Measurements from ENCODE around the gene TAS2R42. TPM values are rescaled to one million over a fixed set of nuclear protein-coding genes. Genes with fewer than 3 reads are reported as not detected.

TAS2R42 gene
- total RNA-seq, 1 donor from 2014 or later = not detected

GRCh38 chr12:11174022-11174421, 12.7 kb downstream of the TAS2R42 start:
- Histone ChIP-seq H3K4me1 (ENCODE audit: control insufficient read depth in 3 of 3, insufficient read depth in 3 of 3, low read length in 3 of 3) (peaks cover 7 to 14% (median 11%) of the 10 kb centered on the region in 3 donors), H3K9me3 (ENCODE audit: control insufficient read depth in 3 of 3, low read length in 3 of 3) (no peaks in the 10 kb centered on the region), H3K27me3 (ENCODE audit: control insufficient read depth in 3 of 3, insufficient read depth in 3 of 3, low read length in 3 of 3) (no peaks in the 10 kb centered on the region), H3K27ac (ENCODE audit: low read depth, low read length) (no peak overlapping the region), H3K9ac (ENCODE audit: low read depth in 1 of 3, low read length in 3 of 3) (no peak overlapping the region), H3K4me3 (ENCODE audit: low read length in 3 of 3) (no peak overlapping the region), H3K36me3 (ENCODE audit: control insufficient read depth in 3 of 3, insufficient read depth in 3 of 3, low read length in 3 of 3) (no peaks in the 10 kb centered on the region)

GRCh38 chr12:11171969-11172675, 14.6 kb downstream of the TAS2R42 start:
- H3K9me3 ChIP-seq (ENCODE audit: control insufficient read depth in 3 of 3, low read length in 3 of 3) = no peaks in the 10 kb centered on the region
- peaks cover 7 to 18% (median 13%) of the 10 kb centered on the region in 3 donors for H3K4me1 ChIP-seq (ENCODE audit: control insufficient read depth in 3 of 3, insufficient read depth in 3 of 3, low read length in 3 of 3)
- no peaks in the 10 kb centered on the region for H3K36me3 ChIP-seq (ENCODE audit: control insufficient read depth in 3 of 3, insufficient read depth in 3 of 3, low read length in 3 of 3)
- no peaks in the 10 kb centered on the region for H3K27me3 ChIP-seq (ENCODE audit: control insufficient read depth in 3 of 3, insufficient read depth in 3 of 3, low read length in 3 of 3)
- peak overlapping the region; percentile 89 for H3K27ac ChIP-seq (ENCODE audit: low read depth, low read length)
- H3K4me3 ChIP-seq (ENCODE audit: low read length in 3 of 3) = peak overlapping the region; percentile 72 to 96 (median 88)
- peak overlapping the region; percentile 75 to 92 (median 84) for H3K9ac ChIP-seq (ENCODE audit: low read depth in 1 of 3, low read length in 3 of 3)

- peaks cover 7 to 18% (median 13%) of the 10 kb centered on the region in 3 donors for H3K4me1 ChIP-seq (ENCODE audit: control insufficient read depth in 3 of 3, insufficient read depth in 3 of 3, low read length in 3 of 3)
Measured at GRCh38 chr12:11171145-11171968, 15.4 kb downstream of the TAS2R42 start, which contains the start of gene SMIM10L1. TSS of gene SMIM10L1 (plus strand) at chr12:11171194. CDS start at chr12:11171357, 163 bp downstream.

GRCh38 chr12:11170810-11171144, 16.0 kb downstream of the TAS2R42 start:
- Histone ChIP-seq H3K4me3 (ENCODE audit: low read length in 3 of 3) (peak overlapping the region; percentile 72 to 96 (median 88)), H3K36me3 (ENCODE audit: control insufficient read depth in 3 of 3, insufficient read depth in 3 of 3, low read length in 3 of 3) (peaks cover 0 to 6% (median 0%) of the 10 kb centered on the region in 3 donors)

More at GRCh38 chr12:11171145-11171968, 15.4 kb downstream of the TAS2R42 start, which contains the start of gene SMIM10L1:
- H3K27me3 ChIP-seq (ENCODE audit: control insufficient read depth in 3 of 3, insufficient read depth in 3 of 3, low read length in 3 of 3) = no peaks in the 10 kb centered on the region
- no peaks in the 10 kb centered on the region for H3K9me3 ChIP-seq (ENCODE audit: control insufficient read depth in 3 of 3, low read length in 3 of 3)
- H3K36me3 ChIP-seq (ENCODE audit: control insufficient read depth in 3 of 3, insufficient read depth in 3 of 3, low read length in 3 of 3) = peaks cover 0 to under 1% (median 0%) of the 10 kb centered on the region in 3 donors
- peak within 1 kb of the TSS; percentile 89 for H3K27ac ChIP-seq (ENCODE audit: low read depth, low read length)
- peak within 1 kb of the TSS; percentile 84 to 96 (median 92) for H3K9ac ChIP-seq (ENCODE audit: low read depth in 1 of 3, low read length in 3 of 3)
- peak within 1 kb of the TSS; percentile 72 to 96 (median 88) for H3K4me3 ChIP-seq (ENCODE audit: low read length in 3 of 3)

GRCh38 chr12:11166300-11166699, 20.4 kb downstream of the TAS2R42 start:
- Histone ChIP-seq H3K4me1 (ENCODE audit: control insufficient read depth in 3 of 3, insufficient read depth in 3 of 3, low read length in 3 of 3) (peaks cover 7 to 18% (median 14%) of the 10 kb centered on the region in 3 donors), H3K9ac (ENCODE audit: low read depth in 1 of 3, low read length in 3 of 3) (no peak overlapping the region), H3K27ac (ENCODE audit: low read depth, low read length) (no peak overlapping the region), H3K27me3 (ENCODE audit: control insufficient read depth in 3 of 3, insufficient read depth in 3 of 3, low read length in 3 of 3) (no peaks in the 10 kb centered on the region), H3K36me3 (ENCODE audit: control insufficient read depth in 3 of 3, insufficient read depth in 3 of 3, low read length in 3 of 3) (peaks cover 0 to 8% (median 0%) of the 10 kb centered on the region in 3 donors), H3K9me3 (ENCODE audit: control insufficient read depth in 3 of 3, low read length in 3 of 3) (no peaks in the 10 kb centered on the region), H3K4me3 (ENCODE audit: low read length in 3 of 3) (no peak overlapping the region)

More at GRCh38 chr12:11170810-11171144, 16.0 kb downstream of the TAS2R42 start:
- peak overlapping the region; percentile 84 to 96 (median 92) for H3K9ac ChIP-seq (ENCODE audit: low read depth in 1 of 3, low read length in 3 of 3)
- H3K27ac ChIP-seq (ENCODE audit: low read depth, low read length) = peak overlapping the region; percentile 89
- peaks cover 7 to 18% (median 16%) of the 10 kb centered on the region in 3 donors for H3K4me1 ChIP-seq (ENCODE audit: control insufficient read depth in 3 of 3, insufficient read depth in 3 of 3, low read length in 3 of 3)
- H3K9me3 ChIP-seq (ENCODE audit: control insufficient read depth in 3 of 3, low read length in 3 of 3) = no peaks in the 10 kb centered on the region
- no peaks in the 10 kb centered on the region for H3K27me3 ChIP-seq (ENCODE audit: control insufficient read depth in 3 of 3, insufficient read depth in 3 of 3, low read length in 3 of 3)

GRCh38 chr12:11164384-11164783, 22.4 kb downstream of the TAS2R42 start:
- Histone ChIP-seq H3K27ac (ENCODE audit: low read depth, low read length) (no peak overlapping the region), H3K9me3 (ENCODE audit: control insufficient read depth in 3 of 3, low read length in 3 of 3) (no peaks in the 10 kb centered on the region)

GRCh38 chr12:11162502-11162901, 24.2 kb downstream of the TAS2R42 start:
- Histone ChIP-seq H3K27me3 (ENCODE audit: control insufficient read depth in 3 of 3, insufficient read depth in 3 of 3, low read length in 3 of 3) (no peaks in the 10 kb centered on the region), H3K27ac (ENCODE audit: low read depth, low read length) (no peak overlapping the region), H3K4me3 (ENCODE audit: low read length in 3 of 3) (no peak overlapping the region), H3K9ac (ENCODE audit: low read depth in 1 of 3, low read length in 3 of 3) (no peak overlapping the region), H3K9me3 (ENCODE audit: control insufficient read depth in 3 of 3, low read length in 3 of 3) (no peaks in the 10 kb centered on the region), H3K4me1 (ENCODE audit: control insufficient read depth in 3 of 3, insufficient read depth in 3 of 3, low read length in 3 of 3) (peaks cover 3 to 12% (median 7%) of the 10 kb centered on the region in 3 donors), H3K36me3 (ENCODE audit: control insufficient read depth in 3 of 3, insufficient read depth in 3 of 3, low read length in 3 of 3) (peaks cover 0 to 8% (median 4%) of the 10 kb centered on the region in 3 donors)

More at GRCh38 chr12:11164384-11164783, 22.4 kb downstream of the TAS2R42 start:
- Histone ChIP-seq H3K9ac (ENCODE audit: low read depth in 1 of 3, low read length in 3 of 3) (no peak overlapping the region), H3K27me3 (ENCODE audit: control insufficient read depth in 3 of 3, insufficient read depth in 3 of 3, low read length in 3 of 3) (no peaks in the 10 kb centered on the region), H3K4me1 (ENCODE audit: control insufficient read depth in 3 of 3, insufficient read depth in 3 of 3, low read length in 3 of 3) (peaks cover 5 to 12% (median 7%) of the 10 kb centered on the region in 3 donors), H3K4me3 (ENCODE audit: low read length in 3 of 3) (no peak overlapping the region), H3K36me3 (ENCODE audit: control insufficient read depth in 3 of 3, insufficient read depth in 3 of 3, low read length in 3 of 3) (peaks cover 0 to 8% (median 4%) of the 10 kb centered on the region in 3 donors)

- H3K27me3 ChIP-seq (ENCODE audit: control insufficient read depth in 3 of 3, insufficient read depth in 3 of 3, low read length in 3 of 3) = no peaks in the 10 kb centered on the region
- H3K27ac ChIP-seq (ENCODE audit: low read depth, low read length) = no peak overlapping the region
Measured at GRCh38 chr12:11158885-11159444, 27.8 kb downstream of the TAS2R42 start.

GRCh38 chr12:11154400-11154925, 32.3 kb downstream of the TAS2R42 start:
- Histone ChIP-seq H3K27ac (ENCODE audit: low read depth, low read length) (no peak overlapping the region), H3K4me1 (ENCODE audit: control insufficient read depth in 3 of 3, insufficient read depth in 3 of 3, low read length in 3 of 3) (peaks cover 3 to 6% (median 6%) of the 10 kb centered on the region in 3 donors), H3K9ac (ENCODE audit: low read depth in 1 of 3, low read length in 3 of 3) (no peak overlapping the region), H3K4me3 (ENCODE audit: low read length in 3 of 3) (no peak overlapping the region), H3K9me3 (ENCODE audit: control insufficient read depth in 3 of 3, low read length in 3 of 3) (no peaks in the 10 kb centered on the region), H3K27me3 (ENCODE audit: control insufficient read depth in 3 of 3, insufficient read depth in 3 of 3, low read length in 3 of 3) (no peaks in the 10 kb centered on the region), H3K36me3 (ENCODE audit: control insufficient read depth in 3 of 3, insufficient read depth in 3 of 3, low read length in 3 of 3) (no peaks in the 10 kb centered on the region)

More at GRCh38 chr12:11158885-11159444, 27.8 kb downstream of the TAS2R42 start:
- peaks cover 3 to 8% (median 7%) of the 10 kb centered on the region in 3 donors for H3K4me1 ChIP-seq (ENCODE audit: control insufficient read depth in 3 of 3, insufficient read depth in 3 of 3, low read length in 3 of 3)
- H3K4me3 ChIP-seq (ENCODE audit: low read length in 3 of 3) = no peak overlapping the region
- no peaks in the 10 kb centered on the region for H3K9me3 ChIP-seq (ENCODE audit: control insufficient read depth in 3 of 3, low read length in 3 of 3)
- H3K36me3 ChIP-seq (ENCODE audit: control insufficient read depth in 3 of 3, insufficient read depth in 3 of 3, low read length in 3 of 3) = peaks cover 0 to 4% (median 0%) of the 10 kb centered on the region in 3 donors
- no peak overlapping the region for H3K9ac ChIP-seq (ENCODE audit: low read depth in 1 of 3, low read length in 3 of 3)

Data from skeletal muscle tissue (tissue), 4 donors.